HCT116 (cell line): ENCODE data around the gene CD9. TPM values are rescaled to one million over a fixed set of nuclear protein-coding genes. Genes with fewer than 3 reads are reported as not detected.

ENCODE experiments used
- ATAC-seq: fragments of 200-7000 bp; cut with Tn5 transposase; 2 replicates; pipeline ENCODE4 v1.9.1; 2020; ENCODE audit warnings: mild to moderate bottlenecking, moderate library complexity
- BruUV-seq: library from RNA; stranded (reverse); fragments of 400-500 nt; replicated peaks from 2 replicates; lab custom pipeline; 2021; lab: Mats Ljungman, UMichigan
- CTCF ChIA-PET: fragments of 300-600 bp; sonication (Branson Sonifier 250); formaldehyde crosslinking; loops from one replicate; lab custom pipeline; 2021; ENCODE audit warnings: antibody characterized with exemption; lab: Charles Lee
- POLR2A ChIA-PET: fragments of 300-600, 350-600 bp; sonication (Branson Sonifier 250); formaldehyde crosslinking; loops from one replicate; lab custom pipeline; 2021; ENCODE audit warnings: antibody characterized with exemption; lab: Charles Lee
- RAD21 ChIA-PET, 2 experiments: fragments of 300-600 bp; sonication (Branson Sonifier 250); formaldehyde crosslinking; loops; one replicate each; lab custom pipeline; 2023; ENCODE audit warnings: low total read pairs in 2 of 2; ENCODE audit not compliant: uncharacterized antibody in 2 of 2, unreplicated experiment in 2 of 2, low non-redundant PET in 1 of 2; lab: Charles Lee
- DNase-seq: peaks from one replicate; pipeline ENCODE4 v3.0.0-alpha.2; 2010; ENCODE audit warnings: low read depth, low spot score
- H2AFZ ChIP-seq: fragments of 200-600 bp; shearing (Covaris generic), sonication (generic); 2 replicates; pipeline ENCODE4 v1.6.1; 2017; ENCODE audit warnings: low read depth, mixed run types, mixed read lengths, antibody characterized with exemption, low read length; ENCODE audit not compliant: poor library complexity, severe bottlenecking
- H3K27ac ChIP-seq: 2 replicates; pipeline ENCODE4 v1.5.1; 2012; ENCODE audit warnings: low read depth, low read length
- H3K27me3 ChIP-seq: fragments of 200-600 bp; sonication (generic); 2 replicates; pipeline ENCODE4 v1.6.1; 2016; ENCODE audit warnings: mixed run types, low read length, mixed read lengths; ENCODE audit not compliant: insufficient read depth
- H3K36me3 ChIP-seq, 2 experiments: fragments of 200-500 bp in 1 of 2; fragments of 200-600 bp in 1 of 2; sonication (Bioruptor generic) in 1 of 2; sonication (generic) in 1 of 2; 2 replicates each; pipeline versions ENCODE4 v1.5.1 to v1.6.1; 2014 to 2016; ENCODE audit warnings: low read length in 2 of 2, inconsistent platforms in 1 of 2, mixed read lengths in 1 of 2, mixed run types in 1 of 2; ENCODE audit not compliant: insufficient read depth in 2 of 2, control insufficient read depth in 1 of 2
- H3K4me1 ChIP-seq, 2 experiments: fragments of 200-600 bp in 1 of 2; sonication (generic) in 1 of 2; 2 replicates each; pipeline versions ENCODE4 v1.5.1 to v1.6.1; 2012 to 2017; ENCODE audit warnings: low read length in 2 of 2, inconsistent platforms in 1 of 2, mild to moderate bottlenecking in 1 of 2, mixed read lengths in 1 of 2, mixed run types in 1 of 2, moderate library complexity in 1 of 2; ENCODE audit not compliant: insufficient read depth in 2 of 2, control insufficient read depth in 1 of 2
- H3K4me2 ChIP-seq: fragments of 200-600 bp; sonication (generic); 2 replicates; pipeline ENCODE4 v1.6.1; 2017; ENCODE audit warnings: mixed run types, low read length, mixed read lengths
- H3K4me3 ChIP-seq, 2 experiments: fragments of 200-600 bp in 1 of 2; sonication (generic) in 1 of 2; replicated peaks in 1 of 2; 2 replicates each; pipeline ENCODE4 v1.5.1; 2011 to 2016; ENCODE audit warnings: low read length in 2 of 2, control low read depth in 1 of 2, low read depth in 1 of 2, mild to moderate bottlenecking in 1 of 2, mixed read lengths in 1 of 2, mixed run types in 1 of 2
- H3K79me2 ChIP-seq: fragments of 200-600 bp; sonication (generic); 2 replicates; pipeline ENCODE4 v1.6.1; 2017; ENCODE audit warnings: mild to moderate bottlenecking, mixed run types, low read length, moderate library complexity, mixed read lengths; ENCODE audit not compliant: insufficient read depth
- H3K9ac ChIP-seq: fragments of 200-600 bp; sonication (generic); 2 replicates; pipeline ENCODE4 v1.6.1; 2016; ENCODE audit warnings: low read length, mixed read lengths
- H3K9me2 ChIP-seq: fragments of 200-600 bp; sonication (generic), shearing (Covaris generic); 2 replicates; pipeline ENCODE4 v1.6.1; 2017; ENCODE audit warnings: mixed run types, mild to moderate bottlenecking, moderate library complexity; ENCODE audit not compliant: insufficient read depth
- H3K9me3 ChIP-seq, 2 experiments: fragments of 200-500 bp in 1 of 2; fragments of 200-600 bp in 1 of 2; sonication (Bioruptor generic) in 1 of 2; sonication (generic) in 1 of 2; 2 replicates each; pipeline ENCODE4 v1.6.1; 2014 to 2017; ENCODE audit warnings: low read length in 2 of 2, mixed read lengths in 2 of 2, inconsistent platforms in 1 of 2, low read depth in 1 of 2, mild to moderate bottlenecking in 1 of 2, mixed run types in 1 of 2, moderate library complexity in 1 of 2; ENCODE audit not compliant: control insufficient read depth in 1 of 2, insufficient read depth in 1 of 2
- H4K20me1 ChIP-seq: fragments of 200-600 bp; sonication (generic), shearing (Covaris generic); 2 replicates; pipeline ENCODE4 v1.6.1; 2017; ENCODE audit warnings: mixed run types, mild to moderate bottlenecking, moderate library complexity; ENCODE audit not compliant: insufficient read depth
- ATF3 ChIP-seq: IDR thresholded peaks from 2 replicates; pipeline ENCODE4 v1.6.1; 2012
- ELF1 ChIP-seq: IDR thresholded peaks from 2 replicates; pipeline ENCODE4 v1.6.1; 2012; ENCODE audit warnings: low read depth, borderline replicate concordance
- POLR2AphosphoS5 ChIP-seq: IDR thresholded peaks from 2 replicates; pipeline ENCODE4 v1.6.1; 2011; ENCODE audit warnings: mild to moderate bottlenecking, low read depth, low read length, moderate library complexity
- REST ChIP-seq: IDR thresholded peaks from 2 replicates; pipeline ENCODE4 v1.6.1; 2012; ENCODE audit warnings: low read depth
- SP1 ChIP-seq: IDR thresholded peaks from 2 replicates; pipeline ENCODE4 v1.6.1; 2012; ENCODE audit warnings: low read depth
- YY1 ChIP-seq: IDR thresholded peaks from 2 replicates; pipeline ENCODE4 v1.6.1; 2011; ENCODE audit warnings: low read length, low read depth, moderate library complexity, mild to moderate bottlenecking; ENCODE audit not compliant: insufficient replicate concordance; ENCODE audit errors: extremely low read depth
- ZBTB33 ChIP-seq: IDR thresholded peaks from 2 replicates; pipeline ENCODE4 v1.6.1; 2011; ENCODE audit warnings: mild to moderate bottlenecking, low read length, moderate library complexity; ENCODE audit not compliant: insufficient replicate concordance; ENCODE audit errors: extremely low read depth
- ZFX ChIP-seq: fragments of 450-650 bp; IDR thresholded peaks from 2 replicates; pipeline ENCODE4 v1.6.1; 2017
- intact Hi-C: fragments of 100-400 bp; cut with micrococcal nuclease; formaldehyde crosslinking; loops from 2 replicates; pipeline ENCODE4 v1.10.0; 2022
- total RNA-seq: library from RNA; stranded (reverse); gene quantifications from one replicate; pipeline ENCODE4 v1.2.1, GENCODE V29; 2021; ENCODE audit not compliant: unreplicated experiment

CD9 gene
- total RNA-seq, 1 experiment from 2014 or later: 182 TPM

- H3K79me2 ChIP-seq: peaks cover 28% of the 10 kb centered on the region; the same call in 1 of the 2 replicates
- H3K4me1 ChIP-seq: peaks cover 27% of the 10 kb centered on the region in 2 experiments
- H4K20me1 ChIP-seq: no peaks in the 10 kb centered on the region
- no peak overlapping the region for H3K4me2 ChIP-seq
- RAD21 ChIA-PET: no interaction called here
- POLR2A ChIA-PET: no interaction called here
- CTCF ChIA-PET: interaction anchor here (1.2 kb wide), 1 partner anchor 44 kb away, joined by 3 read pairs; no protein-coding TSS in a partner anchor
- H3K27ac ChIP-seq: no peak overlapping the region
- no peak overlapping the region for H3K9ac ChIP-seq
- TF ChIP-seq ZFX: no peak
- TF ChIP-seq ATF3: no peak
- no peak for TF ChIP-seq REST
- no peak for TF ChIP-seq ZBTB33
- TF ChIP-seq YY1: no peak
- no peak for TF ChIP-seq POLR2AphosphoS5
- no peak for TF ChIP-seq SP1
- TF ChIP-seq ELF1: no peak
- H3K9me3 ChIP-seq: no peaks in the 10 kb centered on the region
- intact Hi-C loops: no loop called here
- no peak for DNase-seq
- no peak for ATAC-seq
- H3K9me2 ChIP-seq: no peaks in the 10 kb centered on the region
- no TSS peak for BruUV-seq
- H3K36me3 ChIP-seq: peaks cover 29 to 43% of the 10 kb centered on the region in 2 experiments
- no peak overlapping the region for H2AFZ ChIP-seq
- no peaks in the 10 kb centered on the region for H3K27me3 ChIP-seq
- H3K4me3 ChIP-seq: no peak overlapping the region
Observed at GRCh38 chr12:6234214-6234613, 34.0 kb downstream of the CD9 start.
